K562 (cell line): ENCODE results near the gene SURF4. TPM values are rescaled to one million over a fixed set of nuclear protein-coding genes. Genes with fewer than 3 reads are reported as not detected.
A peak's percentile ranks its signal among the peaks of the same experiment; 100 is the strongest.

ENCODE experiments used
- ATAC-seq: fragments of 200-7000 bp; cut with Tn5 transposase; 3 replicates; pipeline ENCODE4 v1.9.1; 2020; ENCODE audit warnings: moderate library complexity
- BruUV-seq: library from RNA; stranded (reverse); fragments of 400-500 nt; replicated peaks from 2 replicates; lab custom pipeline; 2021; lab: Mats Ljungman, UMichigan
- CTCF ChIA-PET: fragments of 300-600 bp; formaldehyde crosslinking; extraction: SDS; loops from one replicate; lab custom pipeline; 2021; ENCODE audit warnings: low intra/inter-chr PET ratio; lab: Yijun Ruan, JAX
- POLR2A ChIA-PET: fragments of 300-600, 350-650 bp; sonication (Branson Sonifier 250); formaldehyde crosslinking; extraction: SDS; loops from one replicate; lab custom pipeline; 2021; ENCODE audit warnings: antibody characterized with exemption, inconsistent platforms; lab: Yijun Ruan, JAX
- DNase-seq, 4 experiments: peaks; one replicate each; pipeline versions ENCODE4 v3.0.0 to v3.0.0-alpha.2; 2011 to 2018; ENCODE audit warnings: low spot score in 3 of 4, mixed read lengths in 3 of 4; ENCODE audit errors: extremely low read depth in 1 of 4
- FAIRE-seq: peaks from 2 replicates; lab custom pipeline; 2011; peaks lifted over from hg19 to GRCh38; lab: Jason Lieb, UNC
- H2AFZ ChIP-seq: 2 replicates; pipeline ENCODE4 v1.6.0; 2011; ENCODE audit warnings: low read depth, low read length, control low read depth, inconsistent platforms
- H3K27ac ChIP-seq: fragments of 200-600 bp; 3 replicates; pipeline ENCODE4 v1.8.0; 2011; ENCODE audit warnings: low read depth, mild to moderate bottlenecking, control low read depth, inconsistent platforms, low read length, moderate library complexity, mixed read lengths; ENCODE audit errors: extremely low read depth
- H3K27me3 ChIP-seq, 2 experiments: fragments of 300-600 bp in 1 of 2; 2 replicates in 1 of 2; 3 replicates in 1 of 2; pipeline versions ENCODE4 v1.6.0 to v1.8.0; 2011; ENCODE audit warnings: inconsistent platforms in 2 of 2, low read length in 2 of 2, mild to moderate bottlenecking in 1 of 2, mixed read lengths in 1 of 2, moderate library complexity in 1 of 2; ENCODE audit not compliant: control insufficient read depth in 2 of 2, insufficient read depth in 2 of 2
- H3K36me3 ChIP-seq: fragments of 300-600 bp; 3 replicates; pipeline ENCODE4 v1.8.0; 2011; ENCODE audit warnings: mild to moderate bottlenecking, low read length, inconsistent platforms; ENCODE audit not compliant: control insufficient read depth, insufficient read depth
- H3K4me1 ChIP-seq, 2 experiments: fragments of 200-600 bp in 1 of 2; replicated peaks in 1 of 2; 2 replicates in 1 of 2; 3 replicates in 1 of 2; pipeline versions ENCODE4 v1.5.1 to v1.8.0; 2011; ENCODE audit warnings: inconsistent platforms in 2 of 2, low read length in 2 of 2, mild to moderate bottlenecking in 1 of 2, mixed read lengths in 1 of 2, moderate library complexity in 1 of 2; ENCODE audit not compliant: control insufficient read depth in 2 of 2, insufficient read depth in 2 of 2
- H3K4me2 ChIP-seq: 2 replicates; pipeline ENCODE4 v1.6.1; 2011; ENCODE audit warnings: low read length, control low read depth, inconsistent platforms, mixed read lengths; ENCODE audit not compliant: insufficient read depth
- H3K4me3 ChIP-seq: fragments of 200-600 bp; sonication (generic), shearing (Covaris generic); 2 replicates; pipeline ENCODE4 v1.5.1; 2016; ENCODE audit warnings: control low read depth, inconsistent platforms
- H3K79me2 ChIP-seq: fragments of 200-600 bp; 3 replicates; pipeline ENCODE4 v1.8.0; 2011; ENCODE audit warnings: low read length, inconsistent platforms; ENCODE audit not compliant: control insufficient read depth, insufficient read depth
- H3K9ac ChIP-seq, 2 experiments: 2 replicates each; pipeline versions ENCODE4 v1.6.0 to v1.6.1; 2011; ENCODE audit warnings: low read depth in 2 of 2, low read length in 2 of 2, control low read depth in 1 of 2, inconsistent platforms in 1 of 2, mild to moderate bottlenecking in 1 of 2, mixed read lengths in 1 of 2; ENCODE audit not compliant: insufficient read depth in 1 of 2
- H3K9me1 ChIP-seq: one replicate; pipeline ENCODE4 v1.6.0; 2011; ENCODE audit warnings: inconsistent platforms, mild to moderate bottlenecking, low read length, moderate library complexity; ENCODE audit not compliant: control insufficient read depth, insufficient read depth
- H3K9me3 ChIP-seq: replicated peaks from 2 replicates; pipeline ENCODE4 v1.5.1; 2011; ENCODE audit warnings: low read depth, low read length, inconsistent platforms; ENCODE audit not compliant: control insufficient read depth, insufficient read depth
- H4K20me1 ChIP-seq: replicated peaks from 2 replicates; pipeline ENCODE4 v1.6.1; 2011; ENCODE audit warnings: low read length, inconsistent platforms, mixed read lengths; ENCODE audit not compliant: control insufficient read depth, insufficient read depth
- ETV6 ChIP-seq, 3 experiments: fragments of 150-350 bp in 1 of 3; sonication (generic) in 1 of 3; formaldehyde crosslinking in 1 of 3; IDR thresholded peaks; 2 replicates each; pipeline versions ENCODE4 v1.6.1 to v1.8.0; 2014 to 2022; ENCODE audit warnings: borderline replicate concordance in 2 of 3, low read depth in 2 of 3, antibody characterized with exemption in 1 of 3, low read length in 1 of 3, mild to moderate bottlenecking in 1 of 3, missing genetic modification reagents in 1 of 3
- KDM1A ChIP-seq, 2 experiments: fragments of 450-650 bp; IDR thresholded peaks; 2 replicates each; pipeline ENCODE4 v1.6.1; 2016; ENCODE audit warnings: mild to moderate bottlenecking in 2 of 2
- PML ChIP-seq: IDR thresholded peaks from 2 replicates; pipeline ENCODE4 v1.6.1; 2012; ENCODE audit warnings: low read length, inconsistent platforms
- POLR2A ChIP-seq: fragments of 450-650 bp; conservative IDR thresholded peaks from 2 replicates; pipeline ENCODE4 v1.6.1; 2016
- POLR2AphosphoS5 ChIP-seq: IDR thresholded peaks from 2 replicates; pipeline ENCODE4 v1.6.1; 2011; ENCODE audit warnings: mild to moderate bottlenecking, low read depth, low read length, moderate library complexity; ENCODE audit not compliant: control insufficient read depth, insufficient read depth
- POLR2G ChIP-seq: fragments of 200-400 bp; formaldehyde crosslinking; IDR thresholded peaks from 2 replicates; pipeline ENCODE4 v1.6.1; 2017; ENCODE audit warnings: low read depth, mild to moderate bottlenecking, antibody characterized with exemption, low read length, moderate library complexity
- SIRT6 ChIP-seq: IDR thresholded peaks from one replicate; pipeline ENCODE4 v1.6.1; 2012; ENCODE audit warnings: low read depth, mild to moderate bottlenecking, control low read depth, inconsistent platforms, low read length, moderate library complexity
- SPI1 ChIP-seq: IDR thresholded peaks from 2 replicates; pipeline ENCODE4 v1.6.1; 2011; ENCODE audit warnings: low read depth, low read length, control low read depth, borderline replicate concordance
- SUPT5H ChIP-seq: fragments of 450-650 bp; IDR thresholded peaks from 2 replicates; pipeline ENCODE4 v1.6.1; 2016
- WGBS: fragments of 100-300 bp; shearing (Covaris generic); methylation state at CpG from one replicate; pipeline ENCODE4 v1.1.6; 2016; ENCODE audit warnings: low coverage, mixed read lengths; ENCODE audit not compliant: insufficient coverage; ENCODE audit errors: missing lambda C conversion rate; 5-methylcytosine and 5-hydroxymethylcytosine counted together
- in situ Hi-C: fragments of 300-500 bp; cut with MboI; formaldehyde crosslinking; loops from 4 replicates; pipeline ENCODE4 v1.15.0; 2018; ENCODE audit warnings: inconsistent platforms, mixed read lengths
- intact Hi-C: fragments of 100-400 bp; cut with micrococcal nuclease; formaldehyde crosslinking; loops from 2 replicates; pipeline ENCODE4 v1.14.2; 2022
- polyA plus RNA-seq, 8 experiments: library from polyadenylated mRNA; depleted of rRNA in 4 of 8; stranded (reverse) in 5 of 8; unstranded in 3 of 8; fragments of >200 nt; fragmentation: Nextera tagmentation in 2 of 8; fragmentation: Illumina TruSeq in 1 of 8; extraction: Ambion mirVana in 2 of 8; extraction: Trizol in 1 of 8; gene quantifications; 2 replicates each; pipeline versions ENCODE4 v1.2.1 to v1.2.3, GENCODE V29; 2011 to 2014; ENCODE audit warnings: inconsistent platforms in 1 of 8, missing spikeins in 1 of 8
- total RNA-seq, 7 experiments: library from RNA; depleted of rRNA in 6 of 7; stranded (reverse); fragments of >200 nt in 6 of 7; fragmentation: Illumina TruSeq in 2 of 7; extraction: Trizol in 2 of 7; gene quantifications; 2 replicates each; pipeline versions ENCODE4 v1.2.1 to v1.2.3, GENCODE V29; 2011 to 2021; ENCODE audit warnings: low replicate concordance in 1 of 7
- TF ChIP-seq, protein P1 (sequence below): fragments of 250-450 bp; sonication (Bioruptor Pico); IDR thresholded peaks from 2 replicates; pipeline ENCODE4 v1.5.1; 2021; ENCODE audit warnings: mild to moderate bottlenecking

Gene SURF4
- total and polyA plus RNA-seq, 9 of the 15 experiments (the other 6 are each of a cell fraction or from before 2014, with no cell fraction given) = 8.4 to 176 (median 130) TPM

DNA sequence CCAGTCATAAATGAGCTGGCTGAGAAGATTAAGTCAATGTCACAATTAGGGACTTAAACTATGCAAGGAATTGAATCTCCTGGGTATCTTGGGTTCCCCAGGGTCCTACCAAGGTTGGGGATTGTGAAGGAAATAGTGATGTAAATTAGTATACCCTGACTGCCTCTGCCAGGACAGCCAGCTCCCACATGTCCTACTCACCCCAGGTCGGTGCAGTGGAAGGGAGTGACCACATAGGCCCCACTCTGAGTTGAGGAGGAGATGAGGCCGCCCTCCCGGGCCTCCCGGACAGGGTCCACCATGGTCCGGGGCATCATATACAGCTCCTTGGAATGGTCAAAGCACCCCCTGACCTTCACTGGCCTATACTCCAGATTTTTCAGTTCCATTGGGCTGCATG is 22.3 kb downstream of the SURF4 start:
- Histone ChIP-seq H2AFZ (no peak overlapping the region), H3K79me2 (peaks cover 56% of the 10 kb centered on the region), H3K9me3 (no peaks in the 10 kb centered on the region), H3K4me2 (no peak overlapping the region), H3K9me1 (peaks cover 3% of the 10 kb centered on the region), H3K27me3 (no peaks in the 10 kb centered on the region), H3K4me1 (peaks cover 14 to 35% of the 10 kb centered on the region in 2 experiments; a peak in 4 of 5 replicates), H3K4me3 (no peak overlapping the region), H3K9ac (peak overlapping the region in 1 of 2 experiments; percentile 31; a peak in 1 of 4 replicates), H3K27ac (no peak overlapping the region), H3K36me3 (peaks cover 70% of the 10 kb centered on the region), H4K20me1 (peaks cover 30% of the 10 kb centered on the region)
- intact Hi-C loops = no loop called here
- no TSS peak for BruUV-seq
- POLR2A ChIA-PET = interaction anchor here (0.7 to 7.4 kb wide), 8 partner anchors 10 to 822 kb away, joined by 3 to 33 read pairs (median 4); partner anchors contain the start of gene STKLD1
- CTCF ChIA-PET = no interaction called here
- no peak for FAIRE-seq
- TF ChIP-seq SIRT6 (peak; percentile 38), KDM1A (IDR thresholded peaks at IDR 0.05) (no peak), POLR2G (0 out of 2 replicates have a peak, but pooled peaks have one; percentile 23)
- in situ Hi-C loops = no loop called here
- 62% methylated on average over 5 of the region's 5 CpGs for WGBS
- DNase-seq = no peak
- no peak for ATAC-seq

DNA sequence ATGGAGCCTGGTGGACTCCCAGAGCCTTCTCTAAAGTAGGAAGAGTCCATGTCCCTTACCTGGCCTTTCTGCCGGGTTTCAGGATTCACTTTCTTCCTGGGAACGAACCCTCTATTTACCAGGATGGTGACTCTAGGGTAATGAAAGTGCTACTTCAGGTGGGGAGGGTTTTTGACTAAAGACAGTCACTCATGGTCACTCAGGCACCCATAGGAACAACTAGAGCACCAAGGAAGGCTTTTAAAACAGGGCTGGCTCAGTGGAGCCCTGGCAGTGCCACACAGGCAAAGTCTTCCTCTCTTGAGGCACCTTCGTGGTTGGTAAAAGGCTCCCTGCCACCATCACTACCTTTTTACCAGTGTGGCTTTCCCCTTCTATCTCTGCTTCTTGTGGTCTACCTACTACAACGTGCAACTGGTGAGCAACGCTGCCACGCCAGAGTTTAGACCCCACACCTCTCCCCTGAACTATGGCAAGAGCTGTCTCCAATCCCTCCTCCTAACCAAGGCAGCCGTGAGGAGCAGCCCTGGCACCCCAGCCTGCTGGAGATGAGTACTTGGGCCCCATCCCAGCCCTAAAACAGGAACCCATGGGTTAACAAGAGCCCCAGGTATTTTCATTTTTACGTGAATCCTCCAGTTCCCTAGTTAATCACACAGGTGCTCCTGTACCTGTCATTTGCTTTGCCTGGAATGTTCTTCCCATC is 23.1 kb downstream of the SURF4 start:
- Histone ChIP-seq H3K9ac (no peak overlapping the region), H4K20me1 (peaks cover 30% of the 10 kb centered on the region), H3K9me3 (no peaks in the 10 kb centered on the region), H3K27me3 (no peaks in the 10 kb centered on the region)
- ATAC-seq = no peak
- WGBS = 59% methylated on average over 8 of the region's 8 CpGs
- TF ChIP-seq POLR2A (peak; percentile 15; the same call in 1 of the 2 replicates), PML (peak; percentile 42; the same call in 1 of the 2 replicates), SUPT5H (peak; percentile 17), ETV6 (IDR thresholded peaks at IDR 0.05; ENCODE audit: borderline replicate concordance in 1 of 2, low read depth in 2 of 2, low read length in 1 of 2) (no peak), ETV6 (CRISPR knock-in tag; IDR thresholded peaks at IDR 0.05; ENCODE audit: borderline replicate concordance) (no peak), POLR2AphosphoS5 (peak; percentile 59), SPI1 (0 out of 2 replicates have a peak, but pooled peaks have one; percentile 1), POLR2G (peak; percentile 55)
- TF ChIP-seq, protein P1, sequence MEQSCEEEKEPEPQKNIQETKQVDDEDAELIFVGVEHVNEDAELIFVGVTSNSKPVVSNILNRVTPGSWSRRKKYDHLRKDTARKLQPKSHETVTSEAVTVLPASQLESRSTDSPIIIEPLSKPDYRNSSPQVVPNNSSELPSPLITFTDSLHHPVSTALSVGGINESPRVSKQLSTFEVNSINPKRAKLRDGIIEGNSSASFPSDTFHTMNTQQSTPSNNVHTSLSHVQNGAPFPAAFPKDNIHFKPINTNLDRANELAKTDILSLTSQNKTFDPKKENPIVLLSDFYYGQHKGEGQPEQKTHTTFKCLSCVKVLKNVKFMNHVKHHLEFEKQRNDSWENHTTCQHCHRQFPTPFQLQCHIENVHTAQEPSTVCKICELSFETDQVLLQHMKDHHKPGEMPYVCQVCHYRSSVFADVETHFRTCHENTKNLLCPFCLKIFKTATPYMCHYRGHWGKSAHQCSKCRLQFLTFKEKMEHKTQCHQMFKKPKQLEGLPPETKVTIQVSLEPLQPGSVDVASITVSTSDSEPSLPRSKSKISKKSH (CRISPR knock-in tag) = no peak
- TF ChIP-seq, all 486 proteins: peak for 6
- intact Hi-C loops (no loop called here), in situ Hi-C loops (no loop called here)
- Histone ChIP-seq H3K27ac (peak overlapping the region; percentile 3; the same call in 1 of the 3 replicates), H2AFZ (no peak overlapping the region), H3K4me2 (no peak overlapping the region), H3K36me3 (peaks cover 63% of the 10 kb centered on the region), H3K4me1 (peaks cover 14 to 34% of the 10 kb centered on the region in 2 experiments; a peak in 4 of 5 replicates), H3K79me2 (peaks cover 60% of the 10 kb centered on the region), H3K4me3 (no peak overlapping the region), H3K9me1 (peaks cover 3% of the 10 kb centered on the region)
- no TSS peak for BruUV-seq
- no peak for DNase-seq
- POLR2A ChIA-PET = interaction anchor here (0.7 to 7.4 kb wide), 7 partner anchors 11 to 373 kb away, joined by 3 to 33 read pairs (median 5); partner anchors contain the start of gene STKLD1
- no peak for FAIRE-seq
- CTCF ChIA-PET = no interaction called here
